Keratinocyte (primary cell): Measurements from ENCODE around the gene FTH1. TPM values are rescaled to one million over a fixed set of nuclear protein-coding genes. Genes with fewer than 3 reads are reported as not detected.

Source experiments
- DNase-seq: peaks from one replicate; pipeline ENCODE4 v3.0.0-alpha.2; 2011; ENCODE audit warnings: low read depth, missing footprints, low spot score
- FAIRE-seq: peaks from 2 replicates; lab custom pipeline; 2011; peaks lifted over from hg19 to GRCh38; lab: Jason Lieb, UNC
- H2AFZ ChIP-seq: 2 replicates; pipeline ENCODE4 v1.6.0; 2012; ENCODE audit warnings: low read length, control low read depth, inconsistent platforms; ENCODE audit not compliant: control insufficient read depth
- H3K27ac ChIP-seq: 2 replicates; pipeline ENCODE4 v1.5.1; 2011; ENCODE audit warnings: low read length; ENCODE audit not compliant: control insufficient read depth, insufficient read depth
- H3K27me3 ChIP-seq: 3 replicates; pipeline ENCODE4 v1.6.0; 2011; ENCODE audit warnings: low read length; ENCODE audit not compliant: control insufficient read depth, insufficient read depth; ENCODE audit errors: extremely low read depth
- H3K36me3 ChIP-seq, 2 experiments: 2 replicates in 1 of 2; 3 replicates in 1 of 2; pipeline ENCODE4 v1.5.1; 2011; ENCODE audit warnings: low read length in 2 of 2, mild to moderate bottlenecking in 1 of 2; ENCODE audit not compliant: control insufficient read depth in 2 of 2, insufficient read depth in 2 of 2; ENCODE audit errors: extremely low read depth in 1 of 2
- H3K4me1 ChIP-seq: 3 replicates; pipeline ENCODE4 v1.5.1; 2011; ENCODE audit warnings: low read length; ENCODE audit not compliant: control insufficient read depth, insufficient read depth; ENCODE audit errors: extremely low read depth
- H3K4me2 ChIP-seq: 3 replicates; pipeline ENCODE4 v1.6.0; 2011; ENCODE audit warnings: low read depth, low read length; ENCODE audit not compliant: control insufficient read depth, insufficient read depth; ENCODE audit errors: extremely low read depth
- H3K4me3 ChIP-seq, 3 experiments: fragments of 200-600 bp in 1 of 3; sonication (generic) in 1 of 3; 2 replicates in 2 of 3; 3 replicates in 1 of 3; pipeline ENCODE4 v1.5.1; 2011 to 2016; ENCODE audit warnings: low read length in 3 of 3, mild to moderate bottlenecking in 3 of 3, control low read depth in 2 of 3, inconsistent platforms in 1 of 3, low read depth in 1 of 3, mixed read lengths in 1 of 3, mixed run types in 1 of 3, moderate library complexity in 1 of 3; ENCODE audit not compliant: control insufficient read depth in 2 of 3, insufficient read depth in 2 of 3; ENCODE audit errors: extremely low read depth in 1 of 3
- H3K79me2 ChIP-seq: 2 replicates; pipeline ENCODE4 v1.6.0; 2012; ENCODE audit warnings: low read length; ENCODE audit not compliant: control insufficient read depth, insufficient read depth
- H3K9ac ChIP-seq: 3 replicates; pipeline ENCODE4 v1.6.0; 2011; ENCODE audit warnings: low read length; ENCODE audit not compliant: control insufficient read depth, insufficient read depth; ENCODE audit errors: extremely low read depth
- H3K9me1 ChIP-seq: 3 replicates; pipeline ENCODE4 v1.6.0; 2011; ENCODE audit warnings: low read length; ENCODE audit not compliant: control insufficient read depth, insufficient read depth; ENCODE audit errors: extremely low read depth
- H3K9me3 ChIP-seq: 2 replicates; pipeline ENCODE4 v1.5.1; 2012; ENCODE audit warnings: low read depth, low read length; ENCODE audit not compliant: control insufficient read depth
- H4K20me1 ChIP-seq: 3 replicates; pipeline ENCODE4 v1.6.0; 2011; ENCODE audit warnings: low read length; ENCODE audit not compliant: control insufficient read depth, insufficient read depth; ENCODE audit errors: extremely low read depth
- EZH2 ChIP-seq: IDR thresholded peaks from one replicate; pipeline ENCODE4 v1.6.1; 2012; ENCODE audit warnings: inconsistent platforms, mild to moderate bottlenecking, low read length, moderate library complexity
- dilution Hi-C: fragments of 300-500 bp; cut with MboI; formaldehyde crosslinking; loops from one replicate; pipeline ENCODE4 v1.7.0; 2020; ENCODE audit warnings: low sequenced_read_pairs; ENCODE audit not compliant: extremely low pct_ligation_motif_present
- polyA plus RNA-seq, 5 experiments: library from polyadenylated mRNA; depleted of rRNA in 3 of 5; stranded (reverse) in 3 of 5; stranded (forward) in 1 of 5; unstranded in 1 of 5; fragments of >200 nt; gene quantifications; 1 replicate in 1 of 5; 2 replicates in 3 of 5; 3 replicates in 1 of 5; pipeline versions ENCODE4 v1.2.1 to v1.2.3, GENCODE V29; 2011 to 2012; ENCODE audit warnings: missing spikeins in 2 of 5, low read depth in 1 of 5, low replicate concordance in 1 of 5
- TF ChIP-seq, protein P1 (sequence below), 3 experiments: IDR thresholded peaks in 1 of 3; conservative IDR thresholded peaks in 1 of 3; optimal IDR thresholded peaks in 1 of 3; 2 replicates in 2 of 3; 3 replicates in 1 of 3; pipeline versions ENCODE3 to v1.5.1; 2011; ENCODE audit warnings: low read length in 3 of 3, mild to moderate bottlenecking in 3 of 3, moderate library complexity in 2 of 3, control low read depth in 1 of 3, inconsistent platforms in 1 of 3; ENCODE audit not compliant: insufficient read depth in 2 of 3; ENCODE audit errors: extremely low read depth in 1 of 3

Gene FTH1
- polyA plus RNA-seq, 1 donor (not counting 4 experiments of a cell fraction or from before 2014, with no cell fraction given), result 1,058 TPM

DNA sequence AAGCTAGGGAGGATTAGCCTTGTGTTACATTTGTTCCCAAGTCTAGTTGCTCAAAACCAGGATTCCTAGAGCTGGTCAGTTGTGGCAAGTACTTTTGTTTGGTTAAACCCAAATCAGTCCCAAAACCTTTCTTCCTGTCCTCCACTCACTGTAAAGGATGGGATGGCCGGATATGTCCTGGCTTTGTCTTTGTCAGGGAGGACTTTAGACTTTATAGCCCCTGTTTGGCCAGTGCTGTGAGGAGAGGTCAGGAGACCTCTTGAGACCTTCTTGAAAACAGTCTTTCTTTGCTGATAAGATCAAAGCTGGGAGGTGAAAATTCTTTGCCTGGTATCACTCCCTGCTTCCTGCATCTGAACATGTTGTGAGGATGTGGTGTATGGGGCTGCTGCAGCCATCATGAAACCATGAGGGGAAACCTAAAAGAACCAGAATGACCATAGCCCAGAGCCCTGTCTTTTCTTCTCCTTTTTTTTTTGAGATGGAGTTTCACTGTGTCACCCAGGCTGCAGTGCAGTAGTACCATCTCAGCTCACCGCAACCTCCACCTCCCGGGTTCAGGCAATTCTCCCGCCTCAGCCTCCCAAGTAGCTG, 43.6 kb upstream of the FTH1 start:
- dilution Hi-C loops, result no loop called here
- TF ChIP-seq EZH2, result no peak
- TF ChIP-seq, protein P1, sequence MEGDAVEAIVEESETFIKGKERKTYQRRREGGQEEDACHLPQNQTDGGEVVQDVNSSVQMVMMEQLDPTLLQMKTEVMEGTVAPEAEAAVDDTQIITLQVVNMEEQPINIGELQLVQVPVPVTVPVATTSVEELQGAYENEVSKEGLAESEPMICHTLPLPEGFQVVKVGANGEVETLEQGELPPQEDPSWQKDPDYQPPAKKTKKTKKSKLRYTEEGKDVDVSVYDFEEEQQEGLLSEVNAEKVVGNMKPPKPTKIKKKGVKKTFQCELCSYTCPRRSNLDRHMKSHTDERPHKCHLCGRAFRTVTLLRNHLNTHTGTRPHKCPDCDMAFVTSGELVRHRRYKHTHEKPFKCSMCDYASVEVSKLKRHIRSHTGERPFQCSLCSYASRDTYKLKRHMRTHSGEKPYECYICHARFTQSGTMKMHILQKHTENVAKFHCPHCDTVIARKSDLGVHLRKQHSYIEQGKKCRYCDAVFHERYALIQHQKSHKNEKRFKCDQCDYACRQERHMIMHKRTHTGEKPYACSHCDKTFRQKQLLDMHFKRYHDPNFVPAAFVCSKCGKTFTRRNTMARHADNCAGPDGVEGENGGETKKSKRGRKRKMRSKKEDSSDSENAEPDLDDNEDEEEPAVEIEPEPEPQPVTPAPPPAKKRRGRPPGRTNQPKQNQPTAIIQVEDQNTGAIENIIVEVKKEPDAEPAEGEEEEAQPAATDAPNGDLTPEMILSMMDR (optimal IDR thresholded peaks at IDR 0.05 in 1 of 3, IDR thresholded peaks at IDR 0.05 in 1 of 3, conservative IDR thresholded peaks at IDR 0.05 in 1 of 3; ENCODE audit: extremely low read depth in 1 of 3, insufficient read depth in 2 of 3, low read length in 3 of 3), result no peak

DNA sequence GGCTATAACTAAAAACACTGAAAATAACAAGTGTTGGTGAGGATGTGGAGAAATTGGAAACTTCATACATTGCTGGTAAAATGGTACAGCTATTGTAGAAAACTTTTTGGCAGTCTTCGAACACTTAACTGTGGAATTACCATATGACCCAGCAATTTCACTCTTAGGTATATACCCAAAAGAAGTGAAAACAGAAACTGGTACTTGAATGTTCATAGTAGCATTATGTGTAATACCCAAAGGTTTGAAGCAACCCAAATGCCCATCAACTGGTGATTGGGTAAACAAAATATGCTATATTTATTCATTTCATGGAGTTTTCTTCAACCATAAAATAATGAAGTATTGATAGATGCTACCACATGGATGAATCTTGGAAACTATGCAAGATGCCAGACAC, 40.8 kb upstream of the FTH1 start:
- no peak for TF ChIP-seq EZH2
- TF ChIP-seq, protein P1 (optimal IDR thresholded peaks at IDR 0.05 in 1 of 3, IDR thresholded peaks at IDR 0.05 in 1 of 3, conservative IDR thresholded peaks at IDR 0.05 in 1 of 3; ENCODE audit: extremely low read depth in 1 of 3, insufficient read depth in 2 of 3, low read length in 3 of 3), result no peak
- no peaks in the 10 kb centered on the region for H3K79me2 ChIP-seq
- H3K27me3 ChIP-seq, result no peaks in the 10 kb centered on the region
- no peak overlapping the region for H3K4me2 ChIP-seq
- no peaks in the 10 kb centered on the region for H3K9me1 ChIP-seq
- no peak overlapping the region for H2AFZ ChIP-seq
- no peaks in the 10 kb centered on the region for H3K36me3 ChIP-seq
- H3K27ac ChIP-seq, result no peak overlapping the region
- DNase-seq, result no peak
- peaks cover 7% of the 10 kb centered on the region for H3K4me1 ChIP-seq
- H3K9me3 ChIP-seq, result no peaks in the 10 kb centered on the region
- no peaks in the 10 kb centered on the region for H4K20me1 ChIP-seq
- H3K9ac ChIP-seq, result no peak overlapping the region
- FAIRE-seq, result no peak
- dilution Hi-C loops, result no loop called here
- no peak overlapping the region for H3K4me3 ChIP-seq

More for the DNA sequence above, 43.6 kb upstream of the FTH1 start:
- H3K79me2 ChIP-seq, result no peaks in the 10 kb centered on the region
- no peaks in the 10 kb centered on the region for H3K36me3 ChIP-seq
- no peak for DNase-seq
- H3K9me1 ChIP-seq, result no peaks in the 10 kb centered on the region
- no peaks in the 10 kb centered on the region for H4K20me1 ChIP-seq
- H3K27ac ChIP-seq, result no peak overlapping the region
- H3K4me2 ChIP-seq, result no peak overlapping the region
- no peaks in the 10 kb centered on the region for H3K27me3 ChIP-seq
- H2AFZ ChIP-seq, result no peak overlapping the region
- no peak for FAIRE-seq
- H3K9me3 ChIP-seq, result no peaks in the 10 kb centered on the region
- no peak overlapping the region for H3K4me3 ChIP-seq
- H3K4me1 ChIP-seq, result peaks cover 14% of the 10 kb centered on the region
- no peak overlapping the region for H3K9ac ChIP-seq
